ENCODE measurements around the gene SYNE4.
"Not testable (repeated sequence)": the region's sequence is repeated elsewhere in the genome, so short reads cannot be mapped to it uniquely, and the experiment has no call there.

The SYNE4 gene

DNA sequence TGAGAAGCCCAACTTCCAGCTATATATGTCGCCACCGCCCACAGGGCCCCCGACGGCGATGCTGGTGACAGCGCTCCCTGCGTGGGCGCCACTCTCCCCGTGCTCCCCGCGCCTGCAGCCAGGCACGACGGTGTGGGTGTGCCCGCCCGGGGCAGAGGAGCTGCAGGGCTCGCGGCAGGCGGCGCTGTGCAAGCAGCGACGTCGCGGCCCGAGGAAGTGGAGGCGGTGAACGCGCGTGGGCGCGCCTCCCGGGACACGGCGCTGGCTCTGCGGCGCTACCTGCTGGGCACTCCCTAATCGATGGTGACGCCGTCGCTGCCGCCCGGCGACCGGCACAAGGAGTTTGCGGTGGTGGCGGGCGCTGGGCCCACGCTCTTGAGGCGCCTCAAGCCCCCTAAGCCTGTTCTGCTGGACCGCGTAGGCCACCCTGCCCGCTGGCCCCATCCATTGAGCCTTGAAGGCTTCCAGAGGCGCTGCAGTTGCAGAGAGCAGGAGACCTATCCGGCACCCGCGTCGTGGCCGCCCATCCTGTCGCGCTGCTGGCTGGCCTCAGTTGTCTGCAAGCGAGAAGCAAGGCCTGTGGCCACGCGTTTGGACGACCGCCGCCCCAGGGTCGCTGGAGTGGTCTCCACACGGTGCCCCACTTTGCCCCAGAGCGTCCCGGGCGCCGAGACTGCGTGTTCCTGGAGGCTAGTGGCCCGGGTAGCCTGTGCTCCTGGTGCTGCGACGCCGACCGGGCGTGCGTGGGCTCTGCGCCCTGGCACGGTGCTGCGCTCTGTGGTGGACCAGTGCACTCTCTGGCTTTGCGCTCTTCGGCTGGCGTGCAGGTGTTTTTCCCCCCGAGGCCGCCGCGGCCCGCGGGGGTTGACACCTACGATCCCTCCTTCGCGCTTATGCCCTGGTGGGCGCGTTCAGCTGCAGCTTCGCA, 49.3 kb downstream of the SYNE4 start:
- peak; percentile 77 for FAIRE-seq
- DNase-seq (ENCODE audit: insufficient read length, low spot score), result peak; percentile 53
- no peak for TF ChIP-seq POU2F2 (IDR thresholded peaks at IDR 0.05; ENCODE audit: low read depth, low read length)
- no peak for TF ChIP-seq POLR2A (IDR thresholded peaks at IDR 0.05; ENCODE audit: low read depth, low read length)
- no peak for TF ChIP-seq TAF1 (IDR thresholded peaks at IDR 0.05; ENCODE audit: low read depth, low read length)
- no peak for TF ChIP-seq SPI1 (IDR thresholded peaks at IDR 0.05; ENCODE audit: low read depth, low read length)
- TF ChIP-seq POLR2AphosphoS5 (IDR thresholded peaks at IDR 0.05; ENCODE audit: low read depth, low read length), result no peak
- TF ChIP-seq PAX5 (IDR thresholded peaks at IDR 0.05; ENCODE audit: insufficient read depth, low read length, severe bottlenecking), result no peak

DNA sequence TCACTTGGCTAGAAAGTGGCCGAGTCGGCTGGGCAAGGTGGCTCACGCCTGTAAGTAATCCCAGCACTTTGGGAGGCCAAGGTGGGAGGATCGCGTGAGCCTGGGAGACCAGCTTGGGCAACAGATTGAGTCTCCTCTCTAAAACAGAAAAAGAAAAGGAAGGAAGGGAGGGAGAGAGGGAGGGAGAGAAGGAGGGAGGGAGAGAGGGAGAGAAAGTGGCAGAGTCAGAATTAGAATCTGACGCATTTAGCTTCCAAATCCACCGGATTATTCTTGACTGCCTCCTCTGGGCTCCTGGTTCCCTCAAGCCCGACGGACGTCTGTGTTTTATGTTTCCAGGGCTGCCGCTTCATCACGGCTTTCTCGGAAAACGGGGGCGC, 50.0 kb downstream of the SYNE4 start:
- FAIRE-seq (no peak), DNase-seq (ENCODE audit: insufficient read length, low spot score) (no peak)
- TF ChIP-seq PAX5 (IDR thresholded peaks at IDR 0.05; ENCODE audit: insufficient read depth, low read length, severe bottlenecking) (no peak), TAF1 (IDR thresholded peaks at IDR 0.05; ENCODE audit: low read depth, low read length) (no peak), POLR2A (IDR thresholded peaks at IDR 0.05; ENCODE audit: low read depth, low read length) (no peak), SPI1 (IDR thresholded peaks at IDR 0.05; ENCODE audit: low read depth, low read length) (no peak), POLR2AphosphoS5 (IDR thresholded peaks at IDR 0.05; ENCODE audit: low read depth, low read length) (no peak), POU2F2 (IDR thresholded peaks at IDR 0.05; ENCODE audit: low read depth, low read length) (no peak)

DNA sequence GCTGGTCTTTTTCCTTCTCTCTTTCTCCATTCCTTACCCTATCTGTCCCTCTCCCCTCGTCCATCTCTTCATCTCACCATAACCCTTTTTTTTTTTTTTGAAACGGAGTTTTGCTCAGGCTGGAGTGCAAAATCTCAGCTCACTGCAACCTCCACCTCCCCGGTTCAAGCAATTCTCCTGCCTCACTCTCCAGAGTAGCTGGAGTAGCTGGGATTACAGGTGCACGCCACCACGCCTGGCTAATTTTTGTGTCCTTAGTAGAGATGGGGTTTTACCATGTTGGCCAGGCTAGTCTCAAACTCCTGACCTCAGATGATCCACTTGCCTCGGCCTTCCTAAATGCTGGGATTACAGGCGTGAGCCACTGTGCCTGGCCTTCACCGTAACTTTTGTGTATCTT, 51.2 kb downstream of the SYNE4 start:
- DNase-seq (ENCODE audit: insufficient read length, low spot score); FAIRE-seq: not testable (repeated sequence)

DNA sequence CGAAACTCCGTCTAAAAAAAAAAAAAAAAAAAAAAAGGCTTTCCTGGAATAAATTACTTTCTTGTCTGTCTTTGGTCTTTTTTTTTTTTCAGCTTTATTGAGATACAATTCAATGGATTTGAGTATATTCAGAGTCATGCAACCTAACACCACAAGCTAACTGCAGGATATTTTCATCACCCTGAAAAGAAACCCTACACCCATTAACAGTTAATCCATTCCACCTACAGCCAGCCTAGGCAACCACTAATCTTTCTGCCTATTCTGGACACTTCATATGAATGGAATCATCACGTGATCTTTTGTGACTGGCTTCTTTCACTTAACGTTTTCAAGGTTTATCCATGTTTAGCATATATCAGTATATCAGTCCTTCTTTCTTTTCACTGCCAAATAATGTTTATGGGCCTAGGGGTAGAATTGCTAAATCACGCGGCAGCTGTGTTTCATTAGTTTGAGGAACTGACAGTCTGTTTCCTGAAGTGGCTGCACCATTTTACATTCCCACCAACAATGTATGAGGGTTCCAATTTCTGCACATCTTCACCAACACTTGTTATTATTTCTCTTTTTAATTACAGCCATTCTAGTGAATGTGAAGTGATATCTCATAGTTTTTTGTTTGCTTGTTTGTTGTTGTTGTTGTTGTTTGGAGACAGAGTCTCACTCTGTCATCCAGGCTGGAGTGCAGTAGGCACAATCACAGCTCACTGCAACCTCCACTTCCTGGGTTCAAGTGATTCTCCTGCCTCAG, 52.6 kb downstream of the SYNE4 start:
- TF ChIP-seq TAF1 (IDR thresholded peaks at IDR 0.05; ENCODE audit: low read depth, low read length) (no peak), POLR2AphosphoS5 (IDR thresholded peaks at IDR 0.05; ENCODE audit: low read depth, low read length) (no peak), POLR2A (IDR thresholded peaks at IDR 0.05; ENCODE audit: low read depth, low read length) (no peak), SPI1 (IDR thresholded peaks at IDR 0.05; ENCODE audit: low read depth, low read length) (no peak), POU2F2 (IDR thresholded peaks at IDR 0.05; ENCODE audit: low read depth, low read length) (no peak), PAX5 (IDR thresholded peaks at IDR 0.05; ENCODE audit: insufficient read depth, low read length, severe bottlenecking) (no peak)
- DNase-seq (ENCODE audit: insufficient read length, low spot score) (no peak), FAIRE-seq (no peak)

Data from GM12891 (cell line).